SW 1271 (cell line): ENCODE measurements around the gene PRDM12.

Experiments used
- DNase-seq, 2 experiments: peaks; one replicate each; lab custom pipeline; 2025; lab: John Stamatoyannopoulos, UW

Gene PRDM12

GRCh38 chr9:130635721-130636647 lies 28.4 kb upstream of the PRDM12 start:
- DNase-seq, result no peak

GRCh38 chr9:130636648-130637020 lies 27.8 kb upstream of the PRDM12 start:
- no peak for DNase-seq

GRCh38 chr9:130638284-130639123 lies 25.9 kb upstream of the PRDM12 start:
- no peak for DNase-seq

- DNase-seq, result no peak
These were observed 25.1 kb upstream of the PRDM12 start for GRCh38 chr9:130639124-130639765.

GRCh38 chr9:130639866-130640555 lies 24.4 kb upstream of the PRDM12 start:
- no peak for DNase-seq

GRCh38 chr9:130640681-130641080 lies 23.7 kb upstream of the PRDM12 start:
- DNase-seq, result no peak

- DNase-seq, result no peak
These were observed 21.5 kb upstream of the PRDM12 start for GRCh38 chr9:130642926-130643325.

- no peak for DNase-seq
These were observed 13.2 kb upstream of the PRDM12 start for GRCh38 chr9:130651221-130651620.

GRCh38 chr9:130651752-130652151 lies 12.6 kb upstream of the PRDM12 start:
- no peak for DNase-seq

GRCh38 chr9:130654879-130655278 lies 9.5 kb upstream of the PRDM12 start:
- DNase-seq, result no peak

- no peak for DNase-seq
These were observed 5.3 kb upstream of the PRDM12 start for GRCh38 chr9:130658893-130659698.

- DNase-seq, result no peak
These were observed 4.6 kb upstream of the PRDM12 start for GRCh38 chr9:130659699-130660248.

- no peak for DNase-seq
These were observed 4.1 kb upstream of the PRDM12 start for GRCh38 chr9:130660326-130660682.

GRCh38 chr9:130660683-130661450 lies 3.5 kb upstream of the PRDM12 start:
- DNase-seq, result no peak

- DNase-seq, result no peak
These were observed 2.8 kb upstream of the PRDM12 start for GRCh38 chr9:130661451-130662098.

GRCh38 chr9:130662099-130662969 lies 2.1 kb upstream of the PRDM12 start:
- DNase-seq, result no peak

GRCh38 chr9:130662970-130663257 lies 1.5 kb upstream of the PRDM12 start:
- DNase-seq, result no peak

- no peak for DNase-seq
These were observed 977 bp upstream of the PRDM12 start for GRCh38 chr9:130663258-130663976.
